Measurements from ENCODE around the gene CRAMP1. TPM values are rescaled to one million over a fixed set of nuclear protein-coding genes. Genes with fewer than 3 reads are reported as not detected.

Gene CRAMP1
- total and polyA plus RNA-seq, 2 experiments from 2014 or later: 2.2 to 6.3 TPM

DNA sequence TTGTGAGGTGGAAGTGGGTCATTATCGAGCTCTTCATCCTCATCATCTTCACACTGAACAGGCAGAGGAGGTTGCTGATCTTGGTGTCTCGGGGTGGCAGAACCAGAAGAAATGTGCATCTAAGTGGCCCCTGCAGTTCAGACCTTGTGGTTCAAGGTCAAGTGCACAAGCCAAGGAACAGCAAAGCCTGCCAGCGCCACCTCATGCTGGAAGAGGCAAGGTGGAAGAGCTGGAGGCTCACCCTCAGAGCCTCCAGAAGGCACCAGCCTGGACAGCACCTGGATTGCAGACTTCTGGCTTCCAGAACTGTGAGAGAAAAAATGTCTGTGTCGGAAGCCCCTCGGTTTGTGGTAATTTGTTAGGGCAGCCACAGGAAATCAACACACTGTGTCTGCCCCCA, 32.9 kb upstream of the CRAMP1 start:
- in situ Hi-C loops (cut with MboI): no loop called here
- no peak overlapping the region for H3K9ac ChIP-seq
- H3K9me2 ChIP-seq (ENCODE audit: insufficient read depth): no peaks in the 10 kb centered on the region
- no peak overlapping the region for H3K4me3 ChIP-seq
- DNase-seq: no peak
- no peak for TF ChIP-seq EZH2 (IDR thresholded peaks at IDR 0.05; ENCODE audit: insufficient read depth, poor library complexity, severe bottlenecking)
- no peak for TF ChIP-seq EZH2phosphoT487 (IDR thresholded peaks at IDR 0.05; ENCODE audit: insufficient read depth, low read depth)
- H3K4me1 ChIP-seq (ENCODE audit: insufficient read depth): no peaks in the 10 kb centered on the region
- H3K27ac ChIP-seq: no peak overlapping the region
- no peaks in the 10 kb centered on the region for H4K20me1 ChIP-seq (ENCODE audit: insufficient read depth)
- H3K4me2 ChIP-seq (ENCODE audit: unreplicated experiment): no peak overlapping the region
- no peaks in the 10 kb centered on the region for H3K36me3 ChIP-seq (ENCODE audit: low read depth)
- H3K27me3 ChIP-seq (replicated peaks; ENCODE audit: insufficient read depth): no peaks in the 10 kb centered on the region
- WGBS, 2 experiments (ENCODE audit: low coverage in 1 of 2, low lambda C conversion rate in 2 of 2, missing lambda C conversion rate in 2 of 2): 75 to 81% methylated on average over 5 of the region's 5 CpGs
- no peaks in the 10 kb centered on the region for H3K9me3 ChIP-seq (ENCODE audit: low read depth)
- no peaks in the 10 kb centered on the region for H3K79me2 ChIP-seq (ENCODE audit: insufficient read depth)
- H3F3A ChIP-seq (ENCODE audit: insufficient read depth): no peaks in the 10 kb centered on the region
- no peak overlapping the region for H2AFZ ChIP-seq

DNA sequence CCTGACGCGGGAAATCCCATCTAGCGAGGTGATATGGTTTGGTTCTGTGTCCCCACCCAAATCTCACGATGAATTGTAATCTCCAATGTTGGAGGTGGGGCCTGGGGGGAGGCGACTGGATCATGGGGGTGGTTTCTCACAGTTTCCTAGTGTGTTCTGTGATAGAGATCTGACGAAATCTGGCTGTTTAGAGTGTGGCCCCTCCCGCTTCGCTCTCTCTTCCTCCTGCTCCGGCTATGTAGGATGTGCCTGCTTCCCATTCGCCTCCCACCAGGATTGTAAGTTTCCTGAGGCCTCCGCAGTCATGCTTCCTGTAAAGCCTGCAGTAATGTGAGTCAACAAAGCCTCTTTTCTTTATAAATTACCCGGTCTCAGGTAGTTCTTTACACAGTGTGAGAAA, 31.9 kb upstream of the CRAMP1 start:
- TF ChIP-seq EZH2 (IDR thresholded peaks at IDR 0.05; ENCODE audit: insufficient read depth, poor library complexity, severe bottlenecking): no peak
- no peak for TF ChIP-seq EZH2phosphoT487 (IDR thresholded peaks at IDR 0.05; ENCODE audit: insufficient read depth, low read depth)
- Histone ChIP-seq H3K9me3 (ENCODE audit: low read depth) (no peaks in the 10 kb centered on the region), H3F3A (ENCODE audit: insufficient read depth) (no peaks in the 10 kb centered on the region), H3K9ac (no peak overlapping the region), H3K4me2 (ENCODE audit: unreplicated experiment) (no peak overlapping the region), H3K27ac (no peak overlapping the region), H3K27me3 (replicated peaks; ENCODE audit: insufficient read depth) (no peaks in the 10 kb centered on the region), H3K4me3 (no peak overlapping the region), H3K36me3 (ENCODE audit: low read depth) (no peaks in the 10 kb centered on the region), H3K4me1 (ENCODE audit: insufficient read depth) (no peaks in the 10 kb centered on the region), H2AFZ (no peak overlapping the region), H4K20me1 (ENCODE audit: insufficient read depth) (no peaks in the 10 kb centered on the region), H3K79me2 (ENCODE audit: insufficient read depth) (no peaks in the 10 kb centered on the region), H3K9me2 (ENCODE audit: insufficient read depth) (no peaks in the 10 kb centered on the region)
- 95 to 96% methylated on average over 12 of the region's 12 CpGs for WGBS, 2 experiments (ENCODE audit: low coverage in 1 of 2, low lambda C conversion rate in 2 of 2, missing lambda C conversion rate in 2 of 2)
- no peak for DNase-seq
- in situ Hi-C loops (cut with MboI): no loop called here

- DNase-seq: no peak
- in situ Hi-C loops (cut with MboI): no loop called here
Observed at GRCh38 chr16:1580956-1581355, 31.2 kb upstream of the CRAMP1 start.

DNA sequence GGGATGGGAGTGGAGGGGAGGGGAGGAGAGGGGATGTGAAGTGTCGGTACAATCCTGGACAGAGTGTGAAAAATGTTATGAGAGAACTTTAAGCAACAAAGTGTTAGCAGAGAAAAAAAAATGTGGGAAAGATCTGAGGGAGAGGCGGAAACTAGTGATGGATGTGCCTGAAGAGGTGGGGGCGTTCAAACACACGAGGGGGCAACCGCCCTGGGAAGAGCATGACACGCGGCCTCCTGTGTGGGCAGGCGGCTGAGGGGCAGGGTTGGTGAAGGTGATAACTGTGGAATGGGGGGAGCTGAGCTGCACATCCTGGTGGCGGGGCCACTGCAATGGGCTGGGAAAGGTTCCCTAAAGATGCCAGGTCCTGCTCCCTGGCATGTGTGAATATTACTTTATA, 30.4 kb upstream of the CRAMP1 start:
- in situ Hi-C loops (cut with MboI): no loop called here
- Histone ChIP-seq H3F3A (ENCODE audit: insufficient read depth) (no peaks in the 10 kb centered on the region), H3K4me1 (ENCODE audit: insufficient read depth) (no peaks in the 10 kb centered on the region), H3K27ac (no peak overlapping the region), H3K4me2 (ENCODE audit: unreplicated experiment) (no peak overlapping the region), H4K20me1 (ENCODE audit: insufficient read depth) (no peaks in the 10 kb centered on the region), H3K27me3 (replicated peaks; ENCODE audit: insufficient read depth) (no peaks in the 10 kb centered on the region), H3K79me2 (ENCODE audit: insufficient read depth) (no peaks in the 10 kb centered on the region), H3K9me2 (ENCODE audit: insufficient read depth) (no peaks in the 10 kb centered on the region), H3K36me3 (ENCODE audit: low read depth) (0 out of 2 replicates have a peak, but pooled peaks cover 1% of the 10 kb centered on the region), H3K9ac (no peak overlapping the region), H2AFZ (no peak overlapping the region), H3K9me3 (ENCODE audit: low read depth) (no peaks in the 10 kb centered on the region), H3K4me3 (no peak overlapping the region)
- TF ChIP-seq EZH2phosphoT487 (IDR thresholded peaks at IDR 0.05; ENCODE audit: insufficient read depth, low read depth) (no peak), EZH2 (IDR thresholded peaks at IDR 0.05; ENCODE audit: insufficient read depth, poor library complexity, severe bottlenecking) (no peak)
- DNase-seq: no peak
- 89 to 96% methylated on average over 7 to 9 of the region's 9 CpGs for WGBS, 2 experiments (ENCODE audit: low coverage in 1 of 2, low lambda C conversion rate in 2 of 2, missing lambda C conversion rate in 2 of 2)

More at GRCh38 chr16:1580956-1581355, 31.2 kb upstream of the CRAMP1 start:
- H3K27ac ChIP-seq: no peak overlapping the region
- no peaks in the 10 kb centered on the region for H3K79me2 ChIP-seq (ENCODE audit: insufficient read depth)
- TF ChIP-seq EZH2 (IDR thresholded peaks at IDR 0.05; ENCODE audit: insufficient read depth, poor library complexity, severe bottlenecking): no peak
- no peak for TF ChIP-seq EZH2phosphoT487 (IDR thresholded peaks at IDR 0.05; ENCODE audit: insufficient read depth, low read depth)
- H3K4me1 ChIP-seq (ENCODE audit: insufficient read depth): no peaks in the 10 kb centered on the region
- H3K4me2 ChIP-seq (ENCODE audit: unreplicated experiment): no peak overlapping the region
- H3K4me3 ChIP-seq: no peak overlapping the region
- H3K9ac ChIP-seq: no peak overlapping the region
- H4K20me1 ChIP-seq (ENCODE audit: insufficient read depth): no peaks in the 10 kb centered on the region
- no peaks in the 10 kb centered on the region for H3K9me3 ChIP-seq (ENCODE audit: low read depth)
- H2AFZ ChIP-seq: no peak overlapping the region
- WGBS, 2 experiments (ENCODE audit: low coverage in 1 of 2, low lambda C conversion rate in 2 of 2, missing lambda C conversion rate in 2 of 2): 88% methylated on average over 6 of the region's 6 CpGs
- H3F3A ChIP-seq (ENCODE audit: insufficient read depth): no peaks in the 10 kb centered on the region
- no peaks in the 10 kb centered on the region for H3K9me2 ChIP-seq (ENCODE audit: insufficient read depth)
- H3K36me3 ChIP-seq (ENCODE audit: low read depth): no peaks in the 10 kb centered on the region
- no peaks in the 10 kb centered on the region for H3K27me3 ChIP-seq (replicated peaks; ENCODE audit: insufficient read depth)

DNA sequence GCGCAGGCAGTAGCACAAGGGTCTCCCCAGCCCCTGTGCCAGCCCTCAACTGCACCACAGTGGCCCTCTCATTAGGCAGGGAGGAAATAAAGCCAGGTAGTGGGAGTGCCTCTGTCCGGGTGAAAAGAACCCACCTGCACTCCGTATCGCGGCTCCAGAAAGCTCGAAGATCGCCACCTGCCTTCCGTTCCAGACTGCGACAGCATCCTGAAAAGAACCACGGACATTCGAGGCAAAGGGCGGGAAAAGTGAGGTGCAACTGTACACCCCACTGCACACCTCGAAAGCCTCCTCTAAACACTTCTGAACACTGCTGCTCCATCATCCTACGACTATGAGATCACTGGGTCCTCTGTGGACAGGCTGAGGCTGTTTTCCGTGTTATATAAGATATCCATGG, 29.0 kb upstream of the CRAMP1 start:
- H3K4me3 ChIP-seq: no peak overlapping the region
- no peak for DNase-seq
- no peak overlapping the region for H3K27ac ChIP-seq
- 88% methylated on average over 15 of the region's 15 CpGs for WGBS, 2 experiments (ENCODE audit: low coverage in 1 of 2, low lambda C conversion rate in 2 of 2, missing lambda C conversion rate in 2 of 2)
- H2AFZ ChIP-seq: no peak overlapping the region
- no peaks in the 10 kb centered on the region for H3K9me2 ChIP-seq (ENCODE audit: insufficient read depth)
- H3K9me3 ChIP-seq (ENCODE audit: low read depth): no peaks in the 10 kb centered on the region
- H4K20me1 ChIP-seq (ENCODE audit: insufficient read depth): no peaks in the 10 kb centered on the region
- H3K27me3 ChIP-seq (replicated peaks; ENCODE audit: insufficient read depth): no peaks in the 10 kb centered on the region
- no peak overlapping the region for H3K9ac ChIP-seq
- in situ Hi-C loops (cut with MboI): no loop called here
- H3K4me2 ChIP-seq (ENCODE audit: unreplicated experiment): no peak overlapping the region
- H3K79me2 ChIP-seq (ENCODE audit: insufficient read depth): no peaks in the 10 kb centered on the region
- TF ChIP-seq EZH2 (IDR thresholded peaks at IDR 0.05; ENCODE audit: insufficient read depth, poor library complexity, severe bottlenecking): no peak
- no peak for TF ChIP-seq EZH2phosphoT487 (IDR thresholded peaks at IDR 0.05; ENCODE audit: insufficient read depth, low read depth)
- H3K36me3 ChIP-seq (ENCODE audit: low read depth): 0 out of 2 replicates have a peak, but pooled peaks cover 4% of the 10 kb centered on the region
- no peaks in the 10 kb centered on the region for H3K4me1 ChIP-seq (ENCODE audit: insufficient read depth)
- no peaks in the 10 kb centered on the region for H3F3A ChIP-seq (ENCODE audit: insufficient read depth)

All from GM23248 (cell line).